A549 (cell line): ENCODE data around the gene ACSL5.

ENCODE experiments used
- CBX2 ChIP-seq: fragments of 200-600 bp; sonication (generic); IDR thresholded peaks from 2 replicates; pipeline ENCODE4 v1.6.1; 2016; ENCODE audit warnings: low read depth, mild to moderate bottlenecking, borderline replicate concordance
- EHMT2 ChIP-seq: fragments of 200-600 bp; sonication (generic); IDR thresholded peaks from 2 replicates; pipeline ENCODE4 v1.6.1; 2016; ENCODE audit warnings: antibody characterized with exemption, low read depth, mild to moderate bottlenecking, moderate library complexity
- ESRRA ChIP-seq: fragments of 150-350 bp; IDR thresholded peaks from 2 replicates; pipeline ENCODE4 v1.6.1; 2014; ENCODE audit warnings: mild to moderate bottlenecking, low read length, borderline replicate concordance
- HEYL ChIP-seq: fragments of 250-450 bp; sonication (Bioruptor Pico); IDR thresholded peaks from 2 replicates; pipeline ENCODE4 v1.8.0; 2021; ENCODE audit warnings: mild to moderate bottlenecking, moderate library complexity
- JUNB ChIP-seq: fragments of >200 bp; sonication (Bioruptor Twin); formaldehyde crosslinking; IDR thresholded peaks from 2 replicates; pipeline ENCODE4 v1.6.1; 2016
- MAZ ChIP-seq: fragments of 150-350 bp; IDR thresholded peaks from 2 replicates; pipeline ENCODE4 v1.6.1; 2014; ENCODE audit warnings: antibody characterized with exemption, low read depth, low read length, borderline replicate concordance
- PHF8 ChIP-seq: fragments of 200-600 bp; sonication (generic); IDR thresholded peaks from 2 replicates; pipeline ENCODE4 v1.6.1; 2016; ENCODE audit warnings: low read depth, mild to moderate bottlenecking, antibody characterized with exemption, moderate library complexity, borderline replicate concordance
- POLR2A ChIP-seq: IDR thresholded peaks from 2 replicates; pipeline ENCODE4 v1.6.1; 2012; ENCODE audit warnings: mild to moderate bottlenecking, low read length
- RAD21 ChIP-seq, 2 experiments: fragments of >200 bp in 1 of 2; sonication (Bioruptor Twin) in 1 of 2; formaldehyde crosslinking in 1 of 2; IDR thresholded peaks in 1 of 2; conservative IDR thresholded peaks in 1 of 2; 2 replicates in 1 of 2; 3 replicates in 1 of 2; pipeline ENCODE4 v1.6.1; 2012 to 2018; ENCODE audit warnings: inconsistent platforms in 1 of 2
- SMC3 ChIP-seq: fragments of >200 bp; sonication (Bioruptor Twin); formaldehyde crosslinking; IDR thresholded peaks from 3 replicates; pipeline ENCODE4 v1.6.1; 2018; ENCODE audit warnings: inconsistent platforms
- SREBF2 ChIP-seq: fragments of 450-650 bp; IDR thresholded peaks from 2 replicates; pipeline ENCODE4 v1.6.1; 2014; ENCODE audit warnings: mild to moderate bottlenecking, moderate library complexity
- ZNF302 ChIP-seq: fragments of 250-450 bp; sonication (Bioruptor Pico); IDR thresholded peaks from 2 replicates; pipeline ENCODE4 v1.9.0; 2021; ENCODE audit warnings: inconsistent platforms, mild to moderate bottlenecking, moderate library complexity
- TF ChIP-seq, protein P1 (sequence below): fragments of >200 bp; sonication (Bioruptor Twin); formaldehyde crosslinking; IDR thresholded peaks from 3 replicates; pipeline ENCODE4 v1.5.1; 2016
- TF ChIP-seq, protein P2 (sequence below): fragments of 450-650 bp; IDR thresholded peaks from 2 replicates; pipeline ENCODE4 v1.6.1; 2014; ENCODE audit warnings: antibody characterized with exemption

DNA sequence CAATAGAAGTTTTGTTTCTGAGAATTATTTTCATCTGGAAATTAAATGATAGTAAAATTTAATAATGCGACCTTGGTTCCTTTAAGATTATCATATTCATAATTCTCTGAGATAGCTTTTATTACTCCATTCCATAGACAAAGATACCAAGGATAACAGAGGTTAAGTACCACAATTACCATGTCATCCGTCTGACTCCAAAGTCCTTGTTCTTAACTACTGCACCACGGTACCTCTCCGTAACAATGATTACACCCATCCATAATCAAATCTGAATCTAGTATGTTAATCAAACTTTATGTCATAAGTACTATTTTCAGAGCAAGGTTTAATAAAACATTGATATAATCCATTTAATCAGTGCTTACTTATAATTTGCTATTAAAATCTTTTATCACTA is 64.4 kb downstream of the ACSL5 start:
- TF ChIP-seq PHF8 = no peak
- TF ChIP-seq, protein P1, sequence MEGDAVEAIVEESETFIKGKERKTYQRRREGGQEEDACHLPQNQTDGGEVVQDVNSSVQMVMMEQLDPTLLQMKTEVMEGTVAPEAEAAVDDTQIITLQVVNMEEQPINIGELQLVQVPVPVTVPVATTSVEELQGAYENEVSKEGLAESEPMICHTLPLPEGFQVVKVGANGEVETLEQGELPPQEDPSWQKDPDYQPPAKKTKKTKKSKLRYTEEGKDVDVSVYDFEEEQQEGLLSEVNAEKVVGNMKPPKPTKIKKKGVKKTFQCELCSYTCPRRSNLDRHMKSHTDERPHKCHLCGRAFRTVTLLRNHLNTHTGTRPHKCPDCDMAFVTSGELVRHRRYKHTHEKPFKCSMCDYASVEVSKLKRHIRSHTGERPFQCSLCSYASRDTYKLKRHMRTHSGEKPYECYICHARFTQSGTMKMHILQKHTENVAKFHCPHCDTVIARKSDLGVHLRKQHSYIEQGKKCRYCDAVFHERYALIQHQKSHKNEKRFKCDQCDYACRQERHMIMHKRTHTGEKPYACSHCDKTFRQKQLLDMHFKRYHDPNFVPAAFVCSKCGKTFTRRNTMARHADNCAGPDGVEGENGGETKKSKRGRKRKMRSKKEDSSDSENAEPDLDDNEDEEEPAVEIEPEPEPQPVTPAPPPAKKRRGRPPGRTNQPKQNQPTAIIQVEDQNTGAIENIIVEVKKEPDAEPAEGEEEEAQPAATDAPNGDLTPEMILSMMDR = no peak
- no peak for TF ChIP-seq ZNF302 (CRISPR knock-in tag)
- TF ChIP-seq HEYL (CRISPR knock-in tag) = no peak
- no peak for TF ChIP-seq POLR2A
- TF ChIP-seq EHMT2 = no peak
- TF ChIP-seq SREBF2 = no peak
- TF ChIP-seq RAD21 (conservative IDR thresholded peaks at IDR 0.05 in 1 of 2, IDR thresholded peaks at IDR 0.05 in 1 of 2) = no peak
- no peak for TF ChIP-seq ESRRA
- TF ChIP-seq CBX2 = no peak
- no peak for TF ChIP-seq MAZ
- TF ChIP-seq JUNB = no peak
- no peak for TF ChIP-seq SMC3
- TF ChIP-seq, protein P2, sequence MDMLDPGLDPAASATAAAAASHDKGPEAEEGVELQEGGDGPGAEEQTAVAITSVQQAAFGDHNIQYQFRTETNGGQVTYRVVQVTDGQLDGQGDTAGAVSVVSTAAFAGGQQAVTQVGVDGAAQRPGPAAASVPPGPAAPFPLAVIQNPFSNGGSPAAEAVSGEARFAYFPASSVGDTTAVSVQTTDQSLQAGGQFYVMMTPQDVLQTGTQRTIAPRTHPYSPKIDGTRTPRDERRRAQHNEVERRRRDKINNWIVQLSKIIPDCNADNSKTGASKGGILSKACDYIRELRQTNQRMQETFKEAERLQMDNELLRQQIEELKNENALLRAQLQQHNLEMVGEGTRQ = no peak
